GM18868 (cell line): ENCODE data around the gene DCDC1.

Experiments used
- ATAC-seq: cut with Tn5 transposase; IDR thresholded peaks from one replicate; pipeline ENCODE4 v1.9.1; 2021; ENCODE audit warnings: mild to moderate bottlenecking, moderate library complexity; ENCODE audit not compliant: unreplicated experiment

The DCDC1 gene

GRCh38 chr11:30919389-30920152 lies 450.0 kb downstream of the DCDC1 start:
- ATAC-seq = peak; percentile 84

- ATAC-seq = peak; percentile 60
Observed at GRCh38 chr11:30917859-30918478, 451.6 kb downstream of the DCDC1 start.

- ATAC-seq = no peak
Observed at GRCh38 chr11:30917266-30917665, 452.3 kb downstream of the DCDC1 start.

GRCh38 chr11:30916764-30917163 lies 452.8 kb downstream of the DCDC1 start:
- ATAC-seq = no peak

GRCh38 chr11:30914143-30914762 lies 455.3 kb downstream of the DCDC1 start:
- ATAC-seq = peak; percentile 39

GRCh38 chr11:30911247-30911646 lies 458.3 kb downstream of the DCDC1 start:
- no peak for ATAC-seq

- ATAC-seq = no peak
Observed at GRCh38 chr11:30908857-30909256, 460.7 kb downstream of the DCDC1 start.

- ATAC-seq = no peak
Observed at GRCh38 chr11:30908272-30908671, 461.3 kb downstream of the DCDC1 start.

- ATAC-seq = no peak
Observed at GRCh38 chr11:30902929-30903328, 466.6 kb downstream of the DCDC1 start.

- ATAC-seq = no peak
Observed at GRCh38 chr11:30895046-30895445, 474.5 kb downstream of the DCDC1 start.

- no peak for ATAC-seq
Observed at GRCh38 chr11:30893318-30893717, 476.2 kb downstream of the DCDC1 start.

- no peak for ATAC-seq
Observed at GRCh38 chr11:30889143-30889794, 480.3 kb downstream of the DCDC1 start.

- no peak for ATAC-seq
Observed at GRCh38 chr11:30879322-30880005, 490.1 kb downstream of the DCDC1 start.

GRCh38 chr11:30878400-30878799 lies 491.1 kb downstream of the DCDC1 start:
- no peak for ATAC-seq

GRCh38 chr11:30876663-30877396 lies 492.7 kb downstream of the DCDC1 start:
- ATAC-seq = no peak

- ATAC-seq = no peak
Observed at GRCh38 chr11:30876228-30876627, 493.3 kb downstream of the DCDC1 start.

- ATAC-seq = no peak
Observed at GRCh38 chr11:30875806-30876205, 493.7 kb downstream of the DCDC1 start.

- ATAC-seq = no peak
Observed at GRCh38 chr11:30873924-30874610, 495.5 kb downstream of the DCDC1 start.

GRCh38 chr11:30868626-30869081 lies 500.9 kb downstream of the DCDC1 start:
- ATAC-seq = no peak

- ATAC-seq = no peak
Observed at GRCh38 chr11:30863209-30863608, 506.3 kb downstream of the DCDC1 start.
